ENCODE results near the gene RRP1B.

DNA sequence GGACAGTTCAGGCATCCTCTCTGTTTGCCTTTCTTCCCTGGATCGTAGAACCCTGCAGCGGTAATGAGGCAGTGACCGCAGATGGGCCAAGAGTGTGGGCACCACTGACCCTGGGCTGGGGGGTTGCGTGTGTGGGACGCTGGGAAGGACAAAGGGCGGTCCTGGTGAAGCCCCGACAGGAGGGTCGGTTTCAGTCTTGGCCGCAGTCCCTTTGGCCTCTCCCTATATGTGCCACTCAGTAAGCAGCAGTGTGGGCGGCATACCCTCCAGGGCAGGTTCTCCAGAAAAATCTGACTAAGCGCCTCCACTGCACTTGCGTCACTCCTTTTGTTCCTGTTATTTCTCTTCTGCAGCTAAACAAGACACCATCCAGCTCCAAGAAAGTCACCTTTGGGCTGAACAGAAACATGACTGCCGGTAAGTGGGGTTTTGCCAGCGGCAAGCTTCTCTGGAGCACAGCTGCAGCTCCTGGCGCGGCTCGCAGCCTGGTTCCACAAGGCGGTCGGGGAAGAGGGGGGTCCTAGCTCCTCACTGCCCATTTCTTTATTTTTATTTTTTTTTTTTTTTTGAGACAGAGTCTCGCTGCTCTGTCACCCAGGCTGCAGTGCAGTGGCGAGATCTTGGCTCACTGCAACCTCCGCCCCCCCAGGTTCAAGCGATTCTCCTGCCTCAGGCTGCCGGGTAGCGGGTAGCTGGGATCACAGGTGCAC lies 31.9 kb downstream of the RRP1B start:
- no peak for TF ChIP-seq POLR2A (IDR thresholded peaks at IDR 0.05)
- TF ChIP-seq POLR2AphosphoS5 (IDR thresholded peaks at IDR 0.05): no peak
